NCI-H510A treated with DMSO at 0.1 percent for 48 hours (cell line): ENCODE measurements around the gene SLC7A8.

Experiments used
- DNase-seq: peaks from one replicate; lab custom pipeline; 2025; lab: John Stamatoyannopoulos, UW

SLC7A8 gene

DNA sequence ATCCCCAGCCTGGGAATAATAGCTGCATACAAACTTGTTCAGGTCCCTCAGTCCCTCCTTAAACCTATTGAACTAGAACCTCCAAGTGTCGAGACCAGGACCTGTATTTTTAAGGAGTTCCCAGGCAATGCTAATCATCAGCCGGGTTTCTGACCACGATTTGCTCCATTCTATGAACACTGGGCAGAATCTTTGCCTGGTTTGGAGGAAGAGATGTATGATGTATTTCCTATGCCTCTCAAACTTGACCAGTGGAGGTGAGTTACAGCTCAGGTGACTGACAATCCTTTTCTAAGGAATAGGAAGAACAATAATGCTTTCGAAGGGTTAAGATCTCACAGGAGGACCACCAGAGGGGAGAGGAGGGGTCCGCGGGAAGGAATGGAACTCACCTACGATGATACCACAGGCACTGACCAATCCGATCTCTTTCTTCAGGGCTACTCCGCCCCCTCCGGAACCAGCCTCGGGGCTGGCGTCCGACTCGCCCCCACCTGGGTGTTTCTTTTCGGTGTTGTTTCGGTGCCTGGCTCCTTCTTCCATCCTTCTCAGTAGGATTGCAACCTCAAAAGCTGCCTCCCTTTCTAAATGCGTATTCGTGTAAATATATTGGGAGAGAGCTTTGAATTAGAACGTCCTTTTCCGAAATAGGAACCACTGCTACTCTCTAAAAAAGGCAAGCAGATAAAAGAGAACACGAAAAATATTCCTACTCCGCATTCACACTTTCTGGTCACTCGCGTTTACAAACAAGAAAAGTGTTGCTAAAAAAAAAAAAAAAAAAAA is 895 bp downstream of the SLC7A8 start:
- DNase-seq = peak; percentile 27

DNA sequence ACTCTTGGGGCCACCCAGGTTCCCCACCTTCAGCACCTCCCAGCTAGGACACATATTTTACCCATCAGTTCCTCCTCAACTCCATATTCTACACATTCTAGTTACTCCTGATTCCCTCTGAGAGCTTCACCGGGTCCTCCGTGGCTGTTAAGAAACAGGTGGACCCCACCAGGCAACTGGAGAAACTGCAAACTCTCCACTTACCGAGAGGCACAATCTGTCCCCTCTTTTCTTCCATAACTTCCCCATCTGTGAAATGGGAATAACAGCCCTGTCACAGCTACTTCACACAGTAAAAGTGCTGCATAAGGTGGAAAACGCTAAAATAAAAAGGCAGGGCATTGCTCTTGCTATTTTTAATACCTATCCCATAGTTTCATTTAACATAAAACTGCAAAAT is 1.5 kb downstream of the SLC7A8 start:
- no peak for DNase-seq

DNA sequence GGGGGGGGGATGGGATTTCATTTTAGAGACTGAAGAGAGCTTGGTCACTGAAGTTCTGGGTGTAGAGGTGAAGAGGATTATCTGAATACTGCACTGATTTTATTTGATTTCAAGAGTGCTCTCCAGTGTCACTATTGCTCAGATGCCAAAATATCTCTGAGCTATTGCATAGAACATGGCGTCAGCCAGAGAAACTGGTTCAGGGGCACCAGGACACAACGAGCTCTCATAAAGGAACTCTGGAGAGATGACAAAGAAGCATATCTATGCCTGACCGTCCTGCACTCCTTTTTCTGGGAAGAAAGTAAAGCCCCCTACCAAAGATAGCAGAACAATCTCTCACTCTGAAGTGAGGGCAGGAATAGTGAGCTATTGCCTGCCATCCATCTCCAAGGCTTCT is 2.0 kb downstream of the SLC7A8 start:
- DNase-seq = no peak

DNA sequence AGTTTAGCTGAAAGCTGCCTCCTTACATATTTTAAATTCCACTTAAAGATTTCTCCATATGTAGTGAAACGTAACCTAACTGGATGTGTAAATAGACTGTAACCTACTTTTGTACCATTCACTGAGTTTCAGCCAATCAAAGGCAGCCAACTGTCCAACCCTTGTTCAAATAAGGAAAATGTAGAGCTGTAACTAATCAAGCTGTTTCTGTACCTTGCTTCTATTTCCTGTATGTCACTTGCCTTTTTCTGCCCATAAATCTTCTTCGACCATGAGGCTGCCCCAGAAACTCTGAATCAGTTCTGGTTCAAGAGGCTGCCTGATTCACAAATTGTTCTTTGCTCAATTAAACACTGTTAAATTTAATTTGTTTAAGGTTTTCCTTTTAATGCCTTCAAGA is 6.3 kb downstream of the SLC7A8 start:
- no peak for DNase-seq

DNA sequence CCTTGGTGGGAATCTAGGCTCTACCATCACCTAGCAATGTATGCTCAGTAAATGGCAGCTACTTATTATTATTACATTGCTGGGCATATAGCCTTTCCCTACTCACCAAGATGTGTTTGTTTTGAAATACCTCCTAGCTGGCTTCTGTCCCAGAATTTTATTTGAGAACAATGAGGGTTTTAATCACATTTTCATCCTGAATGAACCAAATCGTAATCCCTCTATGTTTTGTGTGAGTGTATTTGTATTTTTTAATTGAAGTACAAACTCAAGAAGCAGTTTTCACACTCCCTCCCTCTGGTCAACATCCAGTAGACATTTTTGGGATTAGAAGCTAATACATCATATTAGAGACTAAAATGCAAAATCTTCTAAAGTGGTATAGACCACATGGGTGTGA is 7.6 kb downstream of the SLC7A8 start:
- DNase-seq = no peak

DNA sequence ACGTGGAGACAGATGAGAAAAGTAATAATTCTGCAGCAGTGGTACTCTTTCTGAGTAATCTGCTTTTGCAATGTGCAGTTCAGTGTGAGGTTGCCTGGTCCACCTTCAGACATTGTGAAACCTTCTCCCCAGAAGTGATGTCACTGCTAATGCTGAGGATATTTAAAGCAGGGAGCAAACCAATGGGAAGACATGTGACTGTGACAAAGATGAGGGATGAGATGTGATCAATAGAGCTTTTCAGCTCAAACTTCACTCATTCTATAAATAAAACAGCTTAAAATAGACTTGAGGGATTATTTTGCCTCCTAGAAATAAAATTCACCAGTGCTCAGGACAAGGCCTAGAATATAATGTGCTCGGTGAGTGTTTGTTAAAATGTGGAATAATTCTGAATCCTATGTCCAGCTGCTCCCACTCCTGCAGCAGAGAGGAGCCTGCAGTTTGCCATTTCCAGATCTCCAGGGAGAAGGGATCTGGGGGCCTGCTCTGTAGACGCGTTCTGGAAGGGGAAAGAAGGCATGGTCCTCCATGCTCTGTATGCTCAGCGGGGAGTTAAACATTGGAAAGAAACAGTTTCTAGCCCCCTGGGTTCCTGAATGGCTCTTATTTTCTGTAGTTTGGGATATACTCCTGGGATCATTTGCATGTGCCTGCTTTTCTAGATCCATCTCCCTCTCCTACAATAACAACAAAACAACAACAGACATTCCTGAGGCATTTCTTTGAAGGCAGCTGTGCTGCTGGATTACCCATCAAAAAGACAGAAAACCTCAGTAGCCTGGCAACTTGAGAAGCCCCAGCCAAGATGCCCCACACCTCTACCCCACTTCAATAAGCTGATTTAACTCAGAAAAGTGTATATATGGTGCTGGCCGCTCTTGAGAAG is 8.9 kb downstream of the SLC7A8 start:
- no peak for DNase-seq

DNA sequence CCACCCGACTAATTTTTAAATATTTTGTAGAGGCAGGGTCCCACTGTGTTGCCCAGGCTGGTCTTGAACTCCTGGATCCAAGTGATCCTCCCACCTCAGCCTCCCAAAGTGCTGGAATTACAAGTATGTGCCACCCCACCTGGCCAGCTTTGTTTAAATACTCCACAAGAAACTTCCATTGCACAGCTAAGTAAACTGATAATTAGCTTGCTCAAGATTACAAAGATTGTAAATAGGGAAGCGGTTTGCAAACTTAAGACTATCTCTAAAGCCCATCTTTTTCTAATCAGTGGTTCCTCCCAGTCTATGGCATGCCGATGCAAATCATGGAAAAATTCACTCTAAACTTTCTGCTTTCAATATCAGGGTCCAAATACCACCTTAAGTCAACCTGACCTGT is 9.7 kb downstream of the SLC7A8 start:
- DNase-seq = no peak

DNA sequence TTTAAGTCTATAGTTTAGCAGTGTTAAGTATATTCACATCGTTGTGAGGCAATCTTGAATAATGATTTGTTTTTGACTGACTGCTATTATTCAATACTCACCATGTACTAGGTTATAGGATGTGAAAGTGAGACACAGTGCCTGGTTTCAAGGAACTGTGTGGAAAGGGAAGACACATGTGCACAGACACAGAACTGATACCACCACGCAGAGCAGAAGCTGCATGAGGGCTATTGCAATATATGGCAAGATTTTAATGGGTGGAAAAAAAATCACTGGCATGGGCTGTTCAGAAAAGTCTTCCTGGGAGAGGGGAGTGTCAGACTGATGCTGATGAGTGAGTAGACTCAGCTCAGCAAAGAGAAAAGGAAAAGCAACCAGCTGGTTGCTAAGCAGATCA is 10.4 kb downstream of the SLC7A8 start:
- no peak for DNase-seq

DNA sequence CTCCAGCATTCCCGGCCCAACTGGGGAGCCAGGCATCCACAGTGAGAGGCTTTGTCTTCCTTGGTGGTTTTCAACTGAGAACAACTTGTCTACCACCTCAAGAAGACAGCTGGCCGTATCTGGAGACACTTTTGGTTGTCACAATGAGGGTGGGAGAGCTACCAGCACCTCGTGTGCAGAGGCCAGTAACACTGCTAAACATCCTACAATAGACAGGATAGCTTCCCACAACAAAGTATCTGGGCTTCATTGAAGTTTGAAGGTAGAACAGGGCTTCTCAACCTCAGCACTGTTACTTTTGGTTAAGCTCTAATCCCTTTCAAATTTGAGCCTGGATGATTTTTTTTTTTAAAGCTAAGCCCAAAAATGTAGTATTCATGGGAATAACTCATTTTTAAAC is 10.9 kb downstream of the SLC7A8 start:
- no peak for DNase-seq

DNA sequence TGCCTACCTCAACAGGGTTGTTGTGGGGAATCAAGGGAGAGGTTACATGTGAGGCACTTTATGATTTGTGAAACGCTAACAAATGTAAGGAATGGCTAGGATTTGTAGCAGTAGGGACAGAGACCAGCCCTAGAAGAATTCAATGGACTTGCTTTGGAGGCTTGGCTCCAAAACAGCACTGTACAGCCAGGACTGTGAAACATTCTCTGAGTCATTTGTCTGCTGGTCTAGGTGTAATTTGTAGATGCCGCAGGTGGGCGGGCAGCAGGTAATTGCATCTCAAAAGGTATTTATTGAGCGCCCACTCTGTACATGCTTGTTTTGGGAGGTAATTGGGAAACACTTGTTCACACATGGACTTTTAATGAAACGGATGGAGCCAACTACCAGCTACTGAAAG is 11.4 kb downstream of the SLC7A8 start:
- no peak for DNase-seq

DNA sequence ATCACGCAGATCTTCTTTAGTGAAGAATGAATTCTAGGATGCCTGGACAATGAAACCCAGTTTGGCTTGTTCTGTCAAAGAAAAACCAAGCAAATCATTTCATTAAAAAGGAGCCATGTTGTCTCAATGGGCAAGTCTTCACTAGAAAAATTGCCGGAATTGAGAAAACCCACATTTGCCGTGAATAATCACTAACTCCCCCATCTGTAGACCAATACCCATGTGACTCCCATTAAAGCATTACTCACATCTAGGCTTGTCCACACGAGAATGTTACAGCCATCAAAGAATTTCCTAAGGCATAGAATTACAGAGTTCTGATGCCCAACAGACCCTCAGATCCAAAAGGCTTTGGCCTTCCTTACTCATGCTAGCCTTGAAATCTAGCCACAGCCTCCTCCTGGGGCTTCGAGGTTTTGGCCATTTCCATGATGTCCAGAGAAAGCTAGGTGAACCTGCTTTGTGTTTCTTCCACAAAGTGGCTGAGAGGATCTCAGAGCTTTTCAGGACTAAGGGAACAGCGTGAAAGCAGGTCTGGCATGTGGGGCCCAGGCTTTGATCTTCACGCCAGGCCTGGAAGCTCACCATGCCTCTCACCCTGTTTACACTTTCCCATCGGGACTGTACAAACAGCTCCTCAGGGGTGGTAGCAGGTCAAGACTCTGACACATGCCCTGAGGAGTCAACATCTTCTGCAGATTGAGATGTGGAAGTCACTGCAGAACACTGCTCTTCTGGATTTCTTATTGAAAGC is 12.1 kb downstream of the SLC7A8 start:
- DNase-seq = no peak

DNA sequence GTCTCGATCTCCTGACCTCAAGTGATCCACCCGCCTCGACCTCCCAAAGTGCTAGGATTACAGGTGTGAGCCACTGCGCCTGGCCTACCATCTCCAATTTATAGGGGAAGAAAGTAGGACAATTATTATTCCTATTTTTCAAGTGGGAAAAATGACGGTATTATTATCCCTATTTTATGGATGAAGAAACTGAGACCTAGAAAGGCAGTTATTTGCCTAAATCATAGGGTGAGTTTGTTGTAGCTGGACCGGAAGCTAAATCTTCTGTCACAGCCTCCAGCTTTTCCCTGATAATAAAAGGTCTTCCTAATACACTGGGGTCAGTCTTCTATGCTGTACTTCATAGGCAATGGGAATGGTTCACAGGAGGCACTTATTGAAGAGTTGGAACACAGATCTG is 13.8 kb downstream of the SLC7A8 start:
- DNase-seq = no peak

DNA sequence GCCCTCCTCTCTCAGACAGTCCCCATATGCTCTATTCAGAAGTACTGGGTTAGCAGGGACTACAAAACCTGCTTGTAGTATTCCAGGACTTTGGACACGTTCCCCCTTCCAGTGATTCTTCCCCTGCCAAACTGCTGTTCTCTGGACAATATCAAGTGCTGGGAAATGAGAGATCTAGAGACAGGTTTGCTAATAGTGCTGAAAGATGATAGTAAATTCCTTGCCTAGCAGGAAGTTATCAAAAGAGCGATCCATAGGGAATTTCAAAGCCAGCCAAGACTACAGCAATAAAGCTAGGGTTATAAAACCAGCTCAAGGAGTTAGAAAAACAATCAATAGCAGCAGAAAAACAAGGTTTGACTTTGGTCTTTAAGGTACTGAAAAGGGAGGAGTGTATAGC is 15.2 kb downstream of the SLC7A8 start:
- DNase-seq = no peak

DNA sequence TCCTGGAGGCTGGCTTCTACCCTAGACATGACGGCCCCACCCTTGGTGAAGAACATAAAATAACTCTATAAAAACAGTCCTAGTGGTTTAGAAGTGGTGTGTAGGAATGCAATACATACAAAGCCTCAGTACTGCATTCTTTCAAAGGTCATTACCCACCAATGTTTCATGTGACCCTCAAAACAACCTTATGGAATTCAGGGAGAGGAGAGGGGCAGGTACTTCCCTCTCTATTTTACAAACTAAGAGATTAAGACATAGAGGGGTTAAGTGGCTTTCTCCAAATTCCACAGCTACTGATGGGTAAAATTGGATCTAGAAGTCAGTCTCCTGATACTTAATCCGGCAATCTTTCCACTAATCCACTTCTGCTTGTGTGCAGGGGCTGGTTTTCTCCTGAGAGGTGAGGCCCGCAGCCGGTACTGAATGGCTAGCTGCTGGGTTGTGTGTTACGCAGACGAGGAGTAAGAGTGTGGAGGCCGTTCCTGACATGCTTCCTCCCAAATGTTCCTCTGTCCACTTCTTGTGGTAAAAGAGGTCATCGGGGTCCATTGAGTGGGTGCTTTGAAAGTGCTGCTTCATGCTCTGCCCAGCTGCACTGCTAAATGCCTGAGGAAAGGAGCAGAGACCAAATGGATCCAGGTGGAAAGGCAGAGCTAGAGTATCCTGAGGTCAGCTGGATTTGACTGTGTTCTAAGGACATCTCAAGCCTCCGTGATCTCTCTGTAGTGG is 16.2 kb downstream of the SLC7A8 start:
- no peak for DNase-seq

DNA sequence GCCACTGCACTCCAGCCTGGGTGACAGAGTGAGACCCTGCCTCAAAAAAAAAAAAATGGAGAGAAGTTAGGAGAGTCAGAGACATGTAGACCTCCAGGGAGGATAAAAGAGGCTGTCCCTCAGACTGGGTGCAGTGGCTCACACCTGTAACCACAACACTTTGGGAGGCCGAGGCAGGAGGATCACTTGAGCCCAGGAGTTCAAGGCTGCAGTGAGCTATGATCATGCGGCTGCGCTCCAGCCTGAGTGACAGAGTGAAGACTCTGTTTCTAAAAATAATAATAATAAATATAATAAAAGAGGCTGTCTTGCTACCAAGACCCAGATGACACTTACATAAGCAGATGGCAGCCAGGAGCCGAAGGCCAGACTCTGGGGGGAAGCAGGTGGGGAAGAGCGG is 18.5 kb downstream of the SLC7A8 start:
- no peak for DNase-seq

DNA sequence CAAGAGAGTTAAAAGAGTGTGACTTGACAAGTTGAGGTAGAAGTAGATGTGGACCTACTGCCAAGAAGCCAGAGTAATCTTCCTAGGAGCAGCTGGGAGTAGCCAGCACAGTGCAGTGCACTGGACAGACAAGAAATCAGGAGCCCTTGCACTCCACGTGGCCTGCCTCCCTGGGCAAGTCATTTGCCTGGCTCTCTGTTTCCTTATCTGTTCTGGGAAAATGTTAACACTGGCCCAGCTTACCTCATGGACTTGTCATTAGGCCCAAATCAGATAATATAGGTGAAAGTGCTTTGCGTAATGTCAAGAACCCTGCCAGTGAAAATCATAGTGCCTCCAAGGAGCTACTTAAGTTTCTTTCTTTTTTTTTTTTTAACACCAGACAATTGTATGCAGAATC is 19.2 kb downstream of the SLC7A8 start:
- DNase-seq = no peak

DNA sequence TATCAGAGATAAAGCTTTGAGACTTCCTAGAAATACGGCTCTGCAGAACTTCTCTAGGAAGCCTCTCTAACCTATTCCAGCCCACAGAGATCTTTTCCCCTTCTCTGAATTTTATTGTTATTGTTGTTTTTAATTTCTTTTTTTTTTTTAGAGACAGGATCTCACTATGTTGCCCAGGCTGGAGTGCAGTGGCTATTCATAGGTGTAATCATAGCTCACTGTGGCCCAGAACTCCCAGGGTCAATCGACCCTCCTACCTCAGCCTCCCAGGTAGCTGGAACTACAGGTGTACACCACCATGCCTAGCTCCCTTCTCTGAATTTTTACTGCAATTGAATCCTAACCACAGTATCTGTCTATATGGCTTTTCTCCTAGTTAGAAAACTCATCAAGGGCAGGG is 19.6 kb downstream of the SLC7A8 start:
- no peak for DNase-seq

DNA sequence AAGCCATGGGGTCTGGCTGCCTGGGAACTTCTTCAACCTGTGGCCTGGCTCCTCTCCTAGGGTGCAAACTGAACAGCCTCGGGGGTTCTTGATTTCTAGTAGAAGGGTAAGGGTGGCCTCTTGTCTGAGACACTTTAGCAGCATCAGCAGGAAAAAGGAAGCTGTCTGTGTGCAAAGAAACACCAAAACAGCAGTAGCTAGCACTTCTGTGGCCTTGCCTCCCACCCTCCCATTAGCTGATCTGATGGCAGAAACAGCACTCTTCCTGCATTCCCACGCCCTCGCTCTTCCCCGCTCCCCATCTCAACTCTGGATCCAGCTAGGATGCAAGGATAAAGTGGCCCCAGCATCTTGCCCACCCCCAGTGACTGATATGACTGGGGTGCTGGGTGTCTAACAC is 20.7 kb downstream of the SLC7A8 start:
- no peak for DNase-seq

DNA sequence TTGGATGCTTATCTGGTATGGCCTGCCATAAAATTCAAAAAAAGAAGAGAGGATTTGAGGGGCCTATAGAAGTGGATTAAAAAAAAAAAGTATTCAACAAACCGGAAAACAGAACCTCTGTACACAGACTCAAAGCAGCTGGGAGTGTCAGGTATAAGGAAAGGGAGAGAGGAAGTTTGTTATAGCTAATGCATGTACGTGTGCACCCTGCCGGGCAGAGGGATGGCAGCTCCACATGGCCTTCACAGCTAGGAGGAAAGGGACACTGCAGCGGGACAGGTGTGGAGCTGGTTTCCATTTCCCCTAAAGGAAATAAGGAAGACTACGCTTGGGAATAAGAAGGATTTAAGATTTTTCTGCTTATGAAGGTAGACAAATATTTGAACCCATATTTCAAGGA is 21.5 kb downstream of the SLC7A8 start:
- DNase-seq = no peak

DNA sequence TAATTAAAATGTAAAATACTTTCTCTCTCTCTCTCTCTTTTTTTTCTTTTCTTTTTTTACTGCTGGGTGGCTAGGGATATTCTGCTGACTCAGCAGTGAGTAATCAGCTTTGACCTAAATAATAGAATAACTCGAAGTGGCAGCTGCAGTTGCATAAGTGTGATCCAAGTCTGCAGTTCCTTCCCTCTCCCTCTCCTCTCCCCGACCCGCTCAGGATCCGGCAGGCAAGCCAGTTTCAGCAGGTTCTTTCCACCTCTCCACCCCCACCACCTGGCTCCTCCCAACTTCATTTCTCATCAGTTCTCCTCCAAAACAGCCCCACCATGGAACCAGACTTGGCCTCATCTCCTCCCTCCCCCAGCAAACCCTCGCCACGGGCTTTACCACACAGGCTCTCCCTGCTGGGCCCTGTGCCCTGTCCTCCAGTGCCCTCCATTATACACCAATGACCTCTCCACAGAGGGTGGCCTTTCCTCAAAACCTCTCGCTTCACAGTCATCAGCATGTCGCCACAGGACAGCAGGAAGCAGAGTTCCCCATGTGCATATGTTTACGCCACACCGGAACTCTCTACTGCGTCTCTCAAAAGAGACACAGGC is 22.4 kb downstream of the SLC7A8 start:
- DNase-seq = no peak

DNA sequence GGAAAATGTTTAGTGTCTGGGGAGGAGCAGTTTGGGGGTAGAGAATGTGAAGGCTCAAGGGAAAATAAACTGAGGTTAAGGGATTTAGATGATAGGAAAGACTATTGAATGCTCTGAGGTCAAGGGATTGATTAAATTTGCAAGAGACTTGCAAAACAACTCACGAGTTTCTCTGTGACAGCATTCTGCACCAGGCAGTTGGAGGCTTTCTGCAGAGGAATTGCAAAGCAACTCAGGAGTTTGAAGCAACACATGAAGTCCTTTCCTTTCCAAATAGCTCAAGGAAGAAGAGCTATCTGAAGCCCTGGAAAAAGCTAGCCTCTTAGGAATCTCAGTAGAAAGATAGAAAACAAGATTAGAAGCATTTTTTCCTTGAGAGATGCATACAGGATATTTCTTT is 23.9 kb downstream of the SLC7A8 start:
- no peak for DNase-seq

DNA sequence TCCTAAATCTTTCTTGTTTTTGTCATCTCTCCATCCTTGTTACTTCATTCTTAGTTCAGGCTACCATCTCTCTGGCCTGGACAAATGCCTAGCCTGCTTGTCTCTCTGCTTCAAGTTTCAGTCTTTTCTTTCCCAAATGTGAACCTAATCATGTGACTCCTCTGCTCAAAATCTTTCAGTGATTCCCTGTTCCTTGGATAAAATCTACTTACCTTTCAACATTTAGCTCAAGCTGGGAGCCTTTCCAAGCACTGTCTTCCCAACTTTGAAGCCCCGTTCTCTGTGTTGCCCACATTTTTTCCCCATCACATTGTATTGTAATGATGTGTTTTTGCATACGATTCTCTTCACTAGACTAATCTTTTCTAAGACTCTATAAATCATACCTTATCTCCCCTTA is 24.7 kb downstream of the SLC7A8 start:
- DNase-seq = no peak
